ENCODE measurements around the gene FUZ.
"Not testable (repeated sequence)": the region's sequence is repeated elsewhere in the genome, so short reads cannot be mapped to it uniquely, and the experiment has no call there.

The FUZ gene

DNA sequence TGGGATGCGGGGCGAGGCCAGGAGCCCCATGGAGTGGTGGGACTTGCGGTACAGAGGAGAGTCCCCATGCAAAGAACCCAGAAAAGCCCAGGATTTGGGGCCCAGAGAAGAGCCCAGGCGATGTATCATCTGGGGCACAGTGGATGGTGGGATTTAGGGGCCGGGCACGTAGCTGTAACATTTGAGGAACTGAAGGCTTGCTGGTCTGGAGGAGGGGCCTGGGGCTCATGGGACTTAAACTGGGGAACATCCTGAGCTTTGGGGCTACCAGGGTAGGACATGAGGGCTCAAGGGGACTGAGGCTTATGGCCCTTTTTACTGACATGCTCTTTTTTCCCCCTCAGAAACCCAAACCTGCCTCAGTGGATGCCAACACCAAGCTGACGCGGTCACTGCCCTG is 18.5 kb upstream of the FUZ start:
- DNase-seq, result no peak

DNA sequence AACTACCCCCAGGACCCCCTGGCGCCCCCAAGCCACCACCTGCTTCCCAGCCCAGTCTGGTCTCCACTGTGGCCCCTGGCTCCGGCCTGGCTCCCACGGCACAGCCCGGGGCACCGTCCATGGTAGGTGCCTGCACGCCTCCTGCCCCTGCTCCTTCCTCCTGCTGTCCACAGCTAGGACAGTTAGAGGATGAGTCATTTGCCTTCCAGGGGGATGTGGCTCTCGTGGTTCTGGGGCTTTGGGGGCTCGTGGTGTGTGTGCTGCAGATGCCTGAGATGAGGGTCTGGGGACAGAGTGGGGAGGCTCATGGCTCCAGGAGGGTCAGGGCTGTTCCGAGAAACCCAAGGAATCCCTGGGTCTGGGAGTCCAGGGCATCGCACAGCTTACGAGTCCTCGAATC is 17.7 kb upstream of the FUZ start:
- DNase-seq, result no peak

DNA sequence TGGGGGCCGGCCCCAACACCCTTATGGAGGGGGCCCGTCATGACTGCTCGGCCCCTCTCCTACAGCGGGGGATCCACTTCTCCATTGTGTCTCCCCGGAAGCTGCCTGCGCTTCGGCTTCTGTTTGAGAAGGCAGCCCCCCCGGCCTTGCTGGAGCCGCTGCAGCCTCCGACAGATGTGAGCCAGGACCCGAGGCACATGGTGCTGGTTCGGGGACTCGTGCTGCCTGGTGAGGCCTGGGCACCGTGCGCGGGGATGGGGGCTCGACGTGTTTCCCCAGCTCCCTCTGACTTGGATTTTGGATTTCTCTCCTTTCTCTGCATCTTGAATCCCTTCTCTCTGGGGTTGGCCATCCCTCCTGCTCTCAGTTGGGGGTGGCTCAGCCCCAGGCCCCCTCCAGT is 16.6 kb upstream of the FUZ start:
- no peak for DNase-seq

- DNase-seq, result no peak
Measured at GRCh38 chr19:49829200-49829599, 16.1 kb upstream of the FUZ start.

DNA sequence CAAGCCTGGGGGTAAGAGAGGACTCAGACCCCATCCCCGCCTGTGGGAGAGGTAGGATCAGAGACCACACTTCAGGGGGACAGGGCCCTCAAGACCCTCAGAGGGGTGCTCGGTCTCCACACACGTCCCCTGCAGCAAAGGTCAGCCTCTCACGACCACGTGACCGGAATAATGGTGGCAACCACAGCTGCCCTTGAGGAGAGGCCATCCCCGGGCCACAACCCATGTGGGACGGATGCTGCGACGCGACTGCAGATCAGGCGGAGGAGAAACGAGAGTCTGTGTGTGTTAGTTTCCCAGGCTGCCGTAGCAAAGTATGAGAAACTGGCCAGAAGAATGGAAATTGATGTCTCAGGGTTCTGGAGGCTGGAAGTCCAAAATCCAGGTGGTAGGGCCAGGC is 13.9 kb upstream of the FUZ start:
- no peak for DNase-seq

DNA sequence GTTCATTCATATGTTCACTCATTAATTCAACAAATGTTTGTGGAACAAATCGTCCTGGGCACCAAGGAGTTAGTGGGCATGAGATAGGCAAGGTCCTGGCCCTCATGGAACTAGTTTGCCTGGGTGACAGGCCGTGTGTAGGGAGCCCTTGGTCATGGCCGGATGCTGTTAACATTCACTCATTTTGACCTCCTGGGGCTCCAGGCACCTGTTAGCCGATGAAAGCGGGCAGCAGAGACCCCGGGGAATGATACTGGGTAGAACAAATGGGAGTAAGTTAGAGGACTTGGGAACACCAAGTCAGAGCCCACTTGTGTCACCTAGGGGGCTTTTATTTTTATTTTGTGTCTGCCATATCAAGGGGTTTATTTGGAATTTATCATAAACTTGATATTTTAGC is 11.6 kb upstream of the FUZ start:
- DNase-seq, result no peak

DNA sequence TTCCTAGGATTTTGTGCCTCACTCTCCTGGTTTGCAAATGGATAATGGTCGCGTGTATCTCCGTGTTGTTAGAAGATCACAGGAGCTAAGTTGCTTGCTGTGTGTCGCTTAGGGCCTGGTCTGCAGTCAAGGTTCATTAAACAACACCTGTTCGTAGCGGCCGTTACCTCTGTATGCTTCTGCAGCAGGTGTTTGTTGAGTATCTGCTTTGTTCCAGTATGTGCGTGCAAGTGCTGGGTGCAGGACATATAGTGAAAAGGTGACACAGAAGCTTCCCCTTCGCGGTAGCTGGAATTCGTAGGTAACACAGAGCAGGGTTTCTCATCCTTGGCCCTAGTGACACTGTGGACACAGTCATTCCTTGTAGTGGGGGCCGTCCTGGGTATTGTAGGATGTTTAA is 10.4 kb upstream of the FUZ start:
- DNase-seq, result no peak

- DNase-seq, result no peak
Measured at GRCh38 chr19:49820125-49820524, 7.0 kb upstream of the FUZ start.

DNA sequence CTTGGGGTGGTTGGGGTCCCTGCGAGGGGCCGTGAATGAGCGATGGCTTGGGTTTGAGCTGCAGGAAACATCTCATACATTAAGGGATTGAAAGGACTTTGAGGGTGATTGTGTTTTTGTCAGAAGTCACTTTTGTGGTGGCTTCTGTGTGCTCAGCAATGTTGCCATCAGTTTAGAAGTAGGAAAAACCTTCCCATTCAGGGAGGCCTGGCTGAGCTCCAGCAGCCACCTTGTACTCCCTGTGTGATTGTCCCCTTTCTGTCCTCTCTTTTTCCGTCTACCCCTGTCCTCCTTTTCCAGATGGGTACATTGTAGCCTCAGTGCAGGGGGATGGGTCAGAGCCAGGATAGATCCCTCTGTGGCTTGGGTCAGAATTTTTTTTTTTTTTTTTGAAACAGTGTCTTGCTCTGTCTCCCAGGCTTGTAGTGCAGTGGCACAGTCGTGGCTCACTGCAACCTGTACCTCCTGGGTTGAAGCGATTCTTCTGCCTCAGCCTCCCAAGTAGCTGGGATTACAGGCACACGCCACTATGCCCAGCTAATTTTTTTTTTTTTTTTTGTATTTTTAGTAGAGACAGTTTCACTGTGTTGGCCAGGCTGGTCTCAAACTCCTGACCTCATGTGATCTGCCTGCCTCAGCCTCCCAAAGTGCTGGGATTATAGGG is 6.5 kb upstream of the FUZ start:
- DNase-seq, result not testable (repeated sequence)

DNA sequence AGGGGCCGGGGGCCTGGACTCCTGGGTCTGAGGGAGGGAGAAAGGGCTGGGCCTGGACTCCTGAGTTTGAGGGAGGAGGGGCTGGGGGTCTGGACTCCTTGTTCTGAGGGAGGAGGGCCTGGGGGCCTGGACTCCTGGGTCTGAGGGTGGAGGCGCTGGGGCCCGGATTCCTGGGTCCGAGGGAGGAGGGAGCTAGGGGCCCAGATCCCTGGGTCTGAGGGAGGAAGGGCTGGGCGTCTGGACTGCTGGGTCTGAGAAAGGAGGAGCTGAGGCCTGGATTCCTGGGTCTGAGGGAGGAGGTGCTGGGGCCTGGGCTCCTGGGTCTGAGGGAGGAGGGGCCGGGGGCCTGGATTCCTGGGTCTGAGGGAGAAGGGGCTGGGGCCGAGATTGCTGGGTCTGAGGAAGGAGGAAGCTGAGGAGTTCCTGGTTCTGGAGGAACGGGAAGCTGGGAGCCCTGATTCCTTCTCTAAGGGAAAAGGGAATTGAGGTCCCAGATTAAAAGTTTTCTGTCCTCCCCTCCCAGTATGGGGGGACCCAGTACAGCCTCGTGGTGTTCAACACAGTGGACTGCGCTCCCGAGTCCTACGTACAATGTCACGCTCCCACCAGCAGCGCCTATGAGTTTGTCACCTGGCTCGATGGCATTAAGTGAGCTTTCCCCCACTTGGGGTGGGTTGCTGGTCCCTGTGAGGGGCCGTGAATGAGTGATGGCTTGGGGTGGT is 5.7 kb upstream of the FUZ start:
- no peak for DNase-seq

DNA sequence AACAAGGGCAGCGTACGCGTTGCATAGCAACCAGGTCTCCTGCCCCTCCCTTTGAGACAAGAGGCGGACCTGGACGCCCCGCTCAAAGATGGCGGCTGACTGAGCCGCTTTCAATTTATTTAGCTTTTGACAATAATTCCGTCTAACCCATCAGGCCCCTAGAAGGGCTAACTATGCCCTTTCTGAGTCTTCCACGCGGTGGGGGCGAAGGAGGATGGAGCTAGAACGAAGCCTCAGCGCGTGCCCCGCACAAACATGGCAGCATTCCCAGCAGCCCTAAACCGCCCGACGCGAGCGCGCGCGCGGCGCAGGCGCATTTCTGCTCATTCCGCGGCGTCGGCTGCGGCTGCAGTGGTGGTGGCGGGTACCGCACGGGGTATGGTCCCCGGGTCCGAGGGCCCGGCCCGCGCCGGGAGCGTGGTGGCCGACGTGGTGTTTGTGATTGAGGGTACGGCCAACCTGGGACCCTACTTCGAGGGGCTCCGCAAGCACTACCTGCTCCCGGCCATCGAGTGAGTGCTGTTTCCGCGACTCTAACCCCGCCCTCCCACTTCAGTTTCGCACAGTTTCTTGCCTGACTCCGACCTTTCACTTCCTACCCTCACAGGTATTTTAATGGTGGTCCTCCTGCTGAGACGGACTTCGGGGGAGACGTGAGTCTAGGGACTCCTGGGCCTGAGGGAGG is 5.0 kb upstream of the FUZ start, which contains the start of gene MED25:
Gene MED25, plus strand, starts transcription at position 326 of the 685 bp plus-strand sequence. Its CDS starts 53 bp downstream, at position 379.
- peak; percentile 78 for DNase-seq

DNA sequence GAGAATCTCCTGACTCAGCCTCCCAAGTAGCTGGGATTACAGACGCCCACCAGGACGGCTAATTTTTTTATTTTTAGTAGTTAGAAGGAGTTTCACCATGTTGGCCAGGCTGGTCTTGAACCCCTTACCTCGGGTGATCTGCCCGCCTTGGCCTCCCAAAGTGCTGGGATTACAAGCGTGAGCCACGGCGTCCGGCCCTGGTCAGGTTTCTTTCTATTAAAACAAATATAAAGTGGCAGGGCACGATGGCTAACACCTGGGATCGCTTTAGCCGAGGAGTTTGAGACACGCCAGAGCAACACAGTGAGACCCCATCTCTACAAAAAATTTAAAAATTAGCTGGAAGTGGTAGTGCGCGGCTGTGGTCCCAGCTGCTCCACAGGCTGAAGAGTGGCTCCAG is 3.5 kb upstream of the FUZ start:
- DNase-seq, result no peak

GRCh38 chr19:49814010-49814409 is 918 bp upstream of the FUZ start:
- no peak for DNase-seq

GRCh38 chr19:49812452-49812996 is 568 bp downstream of the FUZ start:
- DNase-seq, result no peak

GRCh38 chr19:49811328-49811727 is 1.8 kb downstream of the FUZ start:
- no peak for DNase-seq

GRCh38 chr19:49809941-49810389 is 3.1 kb downstream of the FUZ start:
- DNase-seq, result no peak

GRCh38 chr19:49809160-49809940 is 3.7 kb downstream of the FUZ start:
- DNase-seq, result no peak

GRCh38 chr19:49808711-49809159 is 4.4 kb downstream of the FUZ start:
- DNase-seq, result no peak

DNA sequence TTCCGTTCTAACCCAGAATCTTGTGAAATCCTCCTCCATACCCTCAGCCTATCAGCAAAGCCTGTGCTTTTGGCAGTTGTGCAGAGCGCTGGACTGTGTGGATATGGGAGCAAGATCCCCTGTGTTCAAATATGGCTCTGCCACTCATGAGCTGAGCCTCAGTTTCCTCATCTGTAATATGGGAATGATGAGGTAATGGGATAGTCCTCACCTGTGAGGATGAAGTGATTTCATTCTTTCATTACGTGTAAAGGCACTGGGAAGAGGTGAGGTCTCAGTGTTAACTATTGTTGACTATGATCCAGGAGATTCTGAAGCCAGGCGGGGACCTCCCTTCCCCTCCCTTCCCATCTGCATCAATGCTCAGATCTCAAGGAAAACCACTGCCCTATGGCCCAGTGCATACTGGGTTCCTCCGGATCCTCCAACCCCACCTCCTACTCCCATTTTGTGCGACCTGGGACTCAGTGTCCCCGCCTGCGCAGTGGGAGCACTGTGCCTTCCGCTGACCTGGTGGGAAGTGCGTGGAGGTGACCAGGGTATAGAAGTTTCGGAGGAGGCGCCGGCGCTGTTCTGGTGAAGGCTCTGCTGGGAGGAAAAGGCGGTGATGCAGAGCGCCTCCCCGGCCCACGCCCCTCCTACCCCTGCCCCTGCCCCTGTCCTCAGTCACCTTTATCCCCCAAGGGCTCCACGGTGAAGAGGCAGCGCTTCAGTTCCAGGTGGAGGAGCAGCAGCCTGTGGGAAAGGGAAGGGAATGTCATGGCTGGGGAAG is 5.0 kb downstream of the FUZ start:
- DNase-seq, result no peak

- DNase-seq, result no peak
Measured at GRCh38 chr19:49807058-49807903, 5.8 kb downstream of the FUZ start.

DNA sequence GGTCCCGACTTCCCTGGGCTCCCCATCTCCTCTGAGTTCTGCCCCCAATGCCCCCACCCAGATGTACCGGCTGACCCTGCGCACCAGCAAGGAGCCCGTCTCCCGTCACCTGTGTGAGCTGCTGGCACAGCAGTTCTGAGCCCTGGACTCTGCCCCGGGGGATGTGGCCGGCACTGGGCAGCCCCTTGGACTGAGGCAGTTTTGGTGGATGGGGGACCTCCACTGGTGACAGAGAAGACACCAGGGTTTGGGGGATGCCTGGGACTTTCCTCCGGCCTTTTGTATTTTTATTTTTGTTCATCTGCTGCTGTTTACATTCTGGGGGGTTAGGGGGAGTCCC is 6.5 kb downstream of the FUZ start:
- DNase-seq, result no peak
